Astrocyte of the cerebellum (primary cell): ENCODE measurements around the gene CCDC102A.

Experiments used
- DNase-seq: peaks from one replicate; pipeline ENCODE4 v3.0.0-alpha.2; 2011; ENCODE audit warnings: low read depth
- H3K4me3 ChIP-seq: 2 replicates; pipeline ENCODE4 v1.5.1; 2011; ENCODE audit warnings: mild to moderate bottlenecking, low read depth, low read length, moderate library complexity
- CTCF ChIP-seq: IDR thresholded peaks from 2 replicates; pipeline ENCODE4 v1.5.1; 2012; ENCODE audit warnings: low read length, low read depth, moderate library complexity, mild to moderate bottlenecking; ENCODE audit errors: missing control alignments
- in situ Hi-C: cut with HindIII; loops from 2 replicates; pipeline ENCODE4 v1.10.0; 2017; ENCODE audit warnings: low sequenced_read_pairs

CCDC102A gene

GRCh38 chr16:57576429-57576870 lies 40.1 kb upstream of the CCDC102A start:
- no peak overlapping the region for H3K4me3 ChIP-seq
- peak; percentile 99 for TF ChIP-seq CTCF
- peak; percentile 49 for DNase-seq
- in situ Hi-C loops = loop anchor here (5.0 to 10.0 kb wide), 2 partner anchors 66 to 408 kb away; no protein-coding TSS in a partner anchor

GRCh38 chr16:57575468-57576277 lies 39.3 kb upstream of the CCDC102A start:
- in situ Hi-C loops = loop anchor here (5.0 to 10.0 kb wide), 2 partner anchors 67 to 409 kb away; no protein-coding TSS in a partner anchor
- H3K4me3 ChIP-seq = no peak overlapping the region
- DNase-seq = no peak
- no peak for TF ChIP-seq CTCF

GRCh38 chr16:57574646-57575467 lies 38.5 kb upstream of the CCDC102A start:
- no peak for TF ChIP-seq CTCF
- H3K4me3 ChIP-seq = no peak overlapping the region
- in situ Hi-C loops = loop anchor here (5.0 to 10.0 kb wide), 2 partner anchors 67 to 410 kb away; no protein-coding TSS in a partner anchor
- no peak for DNase-seq

DNA sequence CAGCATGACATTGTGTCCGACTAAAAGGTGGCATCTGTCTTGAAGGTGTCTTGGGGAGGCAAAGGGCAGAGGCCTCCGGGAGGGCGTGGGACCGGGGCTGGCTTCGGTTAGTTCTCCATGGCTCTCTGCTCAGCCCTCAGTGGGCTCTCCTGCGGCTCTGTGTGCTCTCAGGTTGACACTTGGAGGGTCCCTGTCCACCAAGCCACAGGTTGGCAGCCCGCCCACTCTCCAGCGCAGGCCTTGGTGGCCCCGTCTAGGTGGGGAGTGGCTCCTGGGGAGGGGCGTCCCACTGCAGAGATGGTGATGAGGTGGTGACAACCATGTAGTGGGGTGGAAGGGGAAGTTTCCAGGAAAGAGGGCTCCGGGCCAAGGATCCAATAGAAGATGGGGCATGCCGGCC lies 37.7 kb upstream of the CCDC102A start:
- no peak overlapping the region for H3K4me3 ChIP-seq
- in situ Hi-C loops = loop anchor here (10.0 kb wide), 1 partner anchor 411 kb away; no protein-coding TSS in a partner anchor
- DNase-seq = no peak
- no peak for TF ChIP-seq CTCF

- no peak for TF ChIP-seq CTCF
- no peak for DNase-seq
- H3K4me3 ChIP-seq = no peak overlapping the region
- in situ Hi-C loops = loop anchor here (10.0 kb wide), 1 partner anchor 412 kb away; no protein-coding TSS in a partner anchor
Measured at GRCh38 chr16:57572978-57573728, 36.8 kb upstream of the CCDC102A start.

GRCh38 chr16:57571098-57571497 lies 34.7 kb upstream of the CCDC102A start:
- TF ChIP-seq CTCF = no peak
- in situ Hi-C loops = loop anchor here (10.0 kb wide), 1 partner anchor 414 kb away; no protein-coding TSS in a partner anchor
- H3K4me3 ChIP-seq = no peak overlapping the region
- DNase-seq = no peak
